Vagina (tissue), 2 donors: Measurements from ENCODE around the gene ZNF827.

Source experiments
- CTCF ChIP-seq, 3 experiments: fragments of 450-650 bp in 2 of 3; fragments of 200-600 bp in 1 of 3; sonication (generic) in 1 of 3; IDR thresholded peaks; one replicate each; pipeline ENCODE4 v1.5.1; 2017 to 2019; ENCODE audit warnings: antibody characterized with exemption in 3 of 3, mild to moderate bottlenecking in 2 of 3, moderate library complexity in 2 of 3
- POLR2A ChIP-seq, 2 donors: fragments of 450-650 bp; IDR thresholded peaks; one replicate each; pipeline ENCODE4 v1.6.1; 2017; ENCODE audit warnings: antibody characterized with exemption in 2 of 2, mild to moderate bottlenecking in 2 of 2, moderate library complexity in 2 of 2
- POLR2AphosphoS5 ChIP-seq, 2 donors: sonication (generic); formaldehyde crosslinking; IDR thresholded peaks; one replicate each; pipeline ENCODE4 v1.9.0; 2017; ENCODE audit warnings: antibody characterized with exemption in 2 of 2, mild to moderate bottlenecking in 2 of 2, low read depth in 1 of 2; ENCODE audit not compliant: insufficient read depth in 1 of 2

GRCh38 chr4:145860897-145861296 is 77.7 kb downstream of the ZNF827 start:
- TF ChIP-seq CTCF (IDR thresholded peaks at IDR 0.05): no peak
- no peak for TF ChIP-seq POLR2A (IDR thresholded peaks at IDR 0.05)
- TF ChIP-seq POLR2AphosphoS5 (IDR thresholded peaks at IDR 0.05; ENCODE audit: insufficient read depth in 1 of 2, low read depth in 1 of 2): no peak
